Caco-2 (cell line): Measurements from ENCODE around the gene ZBED1. TPM values are rescaled to one million over a fixed set of nuclear protein-coding genes. Genes with fewer than 3 reads are reported as not detected.

Experiments
- BruUV-seq: library from RNA; stranded (reverse); fragments of 400-500 nt; replicated peaks from 2 replicates; lab custom pipeline; 2021; lab: Mats Ljungman, UMichigan
- CTCF ChIA-PET: fragments of 300-600 bp; sonication (Branson Sonifier 250); formaldehyde crosslinking; loops from one replicate; lab custom pipeline; 2022; ENCODE audit warnings: antibody characterized with exemption; lab: Charles Lee
- POLR2A ChIA-PET: fragments of 300-600 bp; sonication (Branson Sonifier 250); formaldehyde crosslinking; loops from one replicate; lab custom pipeline; 2022; ENCODE audit warnings: antibody characterized with exemption; lab: Charles Lee
- DNase-seq, 2 experiments: peaks; one replicate each; pipeline versions ENCODE4 v3.0.0 to v3.0.0-alpha.2; 2020 to 2022
- H3K27me3 ChIP-seq: replicated peaks from 2 replicates; pipeline ENCODE4 v1.6.0; 2011; ENCODE audit warnings: low read length; ENCODE audit not compliant: control insufficient read depth, insufficient read depth
- H3K36me3 ChIP-seq: 2 replicates; pipeline ENCODE4 v1.5.1; 2011; ENCODE audit warnings: low read length; ENCODE audit not compliant: control insufficient read depth, insufficient read depth
- H3K4me1 ChIP-seq: fragments of 250-450 bp; sonication (Bioruptor Pico); 2 replicates; pipeline ENCODE4 v1.5.1; 2020; ENCODE audit warnings: mild to moderate bottlenecking
- H3K4me3 ChIP-seq: 2 replicates; pipeline ENCODE4 v1.5.1; 2011; ENCODE audit warnings: low read depth, mild to moderate bottlenecking, control low read depth, low read length
- H3K9me3 ChIP-seq: fragments of 250-450 bp; sonication (Bioruptor Pico); 2 replicates; pipeline ENCODE4 v1.5.1; 2020; ENCODE audit warnings: mild to moderate bottlenecking, moderate library complexity
- H3K27ac Mint-ChIP-seq: one replicate; pipeline ENCODE4 v1.8.0; 2022; ENCODE audit warnings: mixed read lengths; ENCODE audit not compliant: unreplicated experiment
- H3K27me3 Mint-ChIP-seq: one replicate; pipeline ENCODE4 v1.8.0; 2022; ENCODE audit warnings: mixed read lengths; ENCODE audit not compliant: insufficient read depth, unreplicated experiment
- H3K36me3 Mint-ChIP-seq: one replicate; pipeline ENCODE4 v1.8.0; 2022; ENCODE audit warnings: mild to moderate bottlenecking, mixed read lengths; ENCODE audit not compliant: insufficient read depth, unreplicated experiment
- H3K4me1 Mint-ChIP-seq: one replicate; pipeline ENCODE4 v1.8.0; 2022; ENCODE audit warnings: low read depth, mixed read lengths; ENCODE audit not compliant: unreplicated experiment
- H3K4me3 Mint-ChIP-seq: one replicate; pipeline ENCODE4 v1.8.0; 2022; ENCODE audit warnings: mild to moderate bottlenecking, moderate library complexity, mixed read lengths; ENCODE audit not compliant: unreplicated experiment
- H3K9me3 Mint-ChIP-seq: one replicate; pipeline ENCODE4 v1.8.0; 2022; ENCODE audit warnings: mixed read lengths; ENCODE audit not compliant: unreplicated experiment
- CTCF ChIP-seq, 2 experiments: fragments of 200-600 bp in 1 of 2; IDR thresholded peaks; 1 replicate in 1 of 2; 2 replicates in 1 of 2; pipeline versions ENCODE4 v1.5.1 to v1.8.0; 2011 to 2022; ENCODE audit warnings: antibody characterized with exemption in 1 of 2, control low read depth in 1 of 2, inconsistent platforms in 1 of 2, low read depth in 1 of 2, low read length in 1 of 2, mild to moderate bottlenecking in 1 of 2, moderate library complexity in 1 of 2; ENCODE audit not compliant: insufficient read depth in 1 of 2, severe bottlenecking in 1 of 2, unreplicated experiment in 1 of 2
- intact Hi-C: fragments of 100-400 bp; cut with micrococcal nuclease; formaldehyde crosslinking; loops from one replicate; pipeline ENCODE4 v1.10.0; 2022; ENCODE audit not compliant: unreplicated experiment
- total RNA-seq: library from RNA; stranded (reverse); gene quantifications from 2 replicates; pipeline ENCODE4 v1.2.3, GENCODE V29; 2022

Gene ZBED1
- total RNA-seq, 1 experiment from 2014 or later, result 68.8 TPM

DNA sequence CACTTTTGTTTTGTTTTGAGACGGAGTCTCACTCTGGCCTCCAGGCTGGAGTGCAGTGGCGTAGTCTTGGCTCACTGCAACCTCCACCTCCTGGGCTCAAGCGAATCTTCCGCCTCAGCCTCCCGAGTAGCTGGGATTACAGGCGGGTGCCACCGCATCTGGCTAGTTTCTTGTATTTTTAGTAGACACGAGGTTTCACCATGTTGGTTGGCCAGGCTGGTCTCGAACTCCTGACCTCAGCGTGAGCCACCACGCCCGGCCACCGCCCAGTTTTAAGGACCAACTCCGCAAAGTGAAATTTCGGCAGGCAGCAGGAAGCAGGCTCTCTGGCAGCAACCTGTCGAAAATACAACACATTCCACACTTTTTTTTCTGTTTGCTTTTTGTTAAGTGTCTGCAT is 13.4 kb downstream of the ZBED1 start:
- Histone ChIP-seq H3K9me3 (no peaks in the 10 kb centered on the region), H3K4me1 (peaks cover 13% of the 10 kb centered on the region; the same call in 1 of the 2 replicates), H3K36me3 (peaks cover 18% of the 10 kb centered on the region), H3K4me3 (no peak overlapping the region), H3K27me3 (no peaks in the 10 kb centered on the region)
- Mint-ChIP-seq H3K4me1 (peaks cover 11% of the 10 kb centered on the region), H3K4me3 (no peak overlapping the region), H3K27me3 (no peaks in the 10 kb centered on the region), H3K36me3 (peaks cover 90% of the 10 kb centered on the region), H3K27ac (peak overlapping the region; percentile 76), H3K9me3 (no peaks in the 10 kb centered on the region)
- intact Hi-C loops, result no loop called here
- peak in 1 of 2 experiments; percentile 19 for DNase-seq
- CTCF ChIA-PET, result no interaction called here
- TSS peak; percentile 19 for BruUV-seq
- TF ChIP-seq CTCF (IDR thresholded peaks at IDR 0.05; ENCODE audit: insufficient read depth in 1 of 2, low read depth in 1 of 2, low read length in 1 of 2, severe bottlenecking in 1 of 2, unreplicated experiment in 1 of 2), result no peak
- POLR2A ChIA-PET, result no interaction called here

GRCh38 chrX:2486476-2487133 is 14.2 kb downstream of the ZBED1 start:
- DNase-seq, result no peak
- no peaks in the 10 kb centered on the region for H3K27me3 ChIP-seq
- H3K27me3 Mint-ChIP-seq, result no peaks in the 10 kb centered on the region
- H3K4me3 ChIP-seq, result no peak overlapping the region
- peaks cover 18% of the 10 kb centered on the region for H3K36me3 ChIP-seq
- H3K4me3 Mint-ChIP-seq, result no peak overlapping the region
- peaks cover 82% of the 10 kb centered on the region for H3K36me3 Mint-ChIP-seq
- BruUV-seq, result no TSS peak
- no peaks in the 10 kb centered on the region for H3K9me3 Mint-ChIP-seq
- no peak for TF ChIP-seq CTCF (IDR thresholded peaks at IDR 0.05; ENCODE audit: insufficient read depth in 1 of 2, low read depth in 1 of 2, low read length in 1 of 2, severe bottlenecking in 1 of 2, unreplicated experiment in 1 of 2)
- CTCF ChIA-PET, result no interaction called here
- H3K4me1 ChIP-seq, result peaks cover 11% of the 10 kb centered on the region; the same call in 1 of the 2 replicates
- POLR2A ChIA-PET, result no interaction called here
- intact Hi-C loops, result no loop called here
- H3K4me1 Mint-ChIP-seq, result peaks cover 7% of the 10 kb centered on the region
- H3K9me3 ChIP-seq, result no peaks in the 10 kb centered on the region
- no peak overlapping the region for H3K27ac Mint-ChIP-seq

GRCh38 chrX:2485789-2486345 is 14.9 kb downstream of the ZBED1 start:
- H3K9me3 Mint-ChIP-seq, result no peaks in the 10 kb centered on the region
- Histone ChIP-seq H3K4me1 (peaks cover 11% of the 10 kb centered on the region; the same call in 1 of the 2 replicates), H3K4me3 (no peak overlapping the region), H3K9me3 (no peaks in the 10 kb centered on the region), H3K27me3 (no peaks in the 10 kb centered on the region), H3K36me3 (peaks cover 18% of the 10 kb centered on the region)
- peaks cover 75% of the 10 kb centered on the region for H3K36me3 Mint-ChIP-seq
- no TSS peak for BruUV-seq
- TF ChIP-seq CTCF (IDR thresholded peaks at IDR 0.05; ENCODE audit: insufficient read depth in 1 of 2, low read depth in 1 of 2, low read length in 1 of 2, severe bottlenecking in 1 of 2, unreplicated experiment in 1 of 2), result no peak
- peak overlapping the region; percentile 68 for H3K27ac Mint-ChIP-seq
- intact Hi-C loops, result no loop called here
- POLR2A ChIA-PET, result no interaction called here
- DNase-seq, result no peak
- peaks cover 7% of the 10 kb centered on the region for H3K4me1 Mint-ChIP-seq
- CTCF ChIA-PET, result no interaction called here
- no peak overlapping the region for H3K4me3 Mint-ChIP-seq
- no peaks in the 10 kb centered on the region for H3K27me3 Mint-ChIP-seq
